HEK293T (cell line): ENCODE results near the gene EPS8L2.

Experiments
- CTCF ChIA-PET: fragments of 350-600 bp; formaldehyde crosslinking; extraction: SDS; loops from one replicate; lab custom pipeline; 2021; ENCODE audit warnings: antibody characterized with exemption, inconsistent platforms; lab: Yijun Ruan, JAX
- POLR2A ChIA-PET: fragments of 350-600 bp; formaldehyde crosslinking; extraction: SDS; loops from one replicate; lab custom pipeline; 2020; ENCODE audit warnings: antibody characterized with exemption, inconsistent platforms; lab: Yijun Ruan, JAX
- DNase-seq: peaks from one replicate; pipeline ENCODE4 v3.0.0; 2012; ENCODE audit warnings: mixed read lengths; ENCODE audit errors: extremely low spot score
- ARNT ChIP-seq: fragments of 450-650 bp; IDR thresholded peaks from 2 replicates; pipeline ENCODE4 v1.6.1; 2017; ENCODE audit warnings: mild to moderate bottlenecking
- BHLHE40 ChIP-seq: fragments of 450-650 bp; IDR thresholded peaks from 2 replicates; pipeline ENCODE4 v1.6.1; 2016; ENCODE audit warnings: mild to moderate bottlenecking, moderate library complexity, borderline replicate concordance
- CTBP1 ChIP-seq: fragments of 450-650 bp; IDR thresholded peaks from 2 replicates; pipeline ENCODE4 v1.6.1; 2016; ENCODE audit warnings: borderline replicate concordance
- ELF4 ChIP-seq: fragments of 450-650 bp; IDR thresholded peaks from 2 replicates; pipeline ENCODE4 v1.6.1; 2017; ENCODE audit warnings: antibody characterized with exemption
- FOXA1 ChIP-seq: fragments of 450-650 bp; IDR thresholded peaks from 2 replicates; pipeline ENCODE4 v1.6.1; 2016; ENCODE audit warnings: mild to moderate bottlenecking
- FOXK2 ChIP-seq: fragments of 450-650 bp; IDR thresholded peaks from 2 replicates; pipeline ENCODE4 v1.6.1; 2016; ENCODE audit warnings: mild to moderate bottlenecking
- FOXM1 ChIP-seq: fragments of 450-650 bp; IDR thresholded peaks from 2 replicates; pipeline ENCODE4 v1.6.1; 2017; ENCODE audit warnings: mild to moderate bottlenecking, borderline replicate concordance
- HDGF ChIP-seq: fragments of 450-650 bp; IDR thresholded peaks from 2 replicates; pipeline ENCODE4 v1.6.1; 2017; ENCODE audit warnings: antibody characterized with exemption, borderline replicate concordance
- L3MBTL2 ChIP-seq: fragments of 450-650 bp; conservative IDR thresholded peaks from 2 replicates; pipeline ENCODE4 v1.6.1; 2016; ENCODE audit warnings: mild to moderate bottlenecking
- LEF1 ChIP-seq: fragments of 450-650 bp; IDR thresholded peaks from 2 replicates; pipeline ENCODE4 v1.6.1; 2017; ENCODE audit warnings: mild to moderate bottlenecking, borderline replicate concordance
- NFRKB ChIP-seq: fragments of 450-650 bp; IDR thresholded peaks from 2 replicates; pipeline ENCODE4 v1.6.1; 2016; ENCODE audit warnings: mild to moderate bottlenecking, moderate library complexity
- PKNOX1 ChIP-seq: fragments of 450-650 bp; IDR thresholded peaks from 2 replicates; pipeline ENCODE4 v1.6.1; 2016
- SP1 ChIP-seq: fragments of 450-650 bp; IDR thresholded peaks from 2 replicates; pipeline ENCODE4 v1.6.1; 2017
- SUZ12 ChIP-seq: fragments of 450-650 bp; IDR thresholded peaks from 2 replicates; pipeline ENCODE4 v1.6.1; 2016; ENCODE audit warnings: mild to moderate bottlenecking
- TARDBP ChIP-seq: fragments of 450-650 bp; IDR thresholded peaks from 2 replicates; pipeline ENCODE4 v1.6.1; 2016
- ZNF384 ChIP-seq: fragments of 450-650 bp; IDR thresholded peaks from 2 replicates; pipeline ENCODE4 v1.6.1; 2016

The EPS8L2 gene

GRCh38 chr11:678297-678696 lies 27.7 kb upstream of the EPS8L2 start:
- ChIA-PET POLR2A (no interaction called here), CTCF (no interaction called here)
- DNase-seq, result no peak
- TF ChIP-seq PKNOX1 (no peak), HDGF (no peak), ZNF384 (no peak), ARNT (no peak), TARDBP (no peak), FOXK2 (no peak), ELF4 (no peak), LEF1 (no peak), SP1 (no peak), FOXA1 (no peak), L3MBTL2 (no peak)

- POLR2A ChIA-PET, result no interaction called here
- CTCF ChIA-PET, result interaction anchor here (0.9 kb wide), 1 partner anchor 14 kb away, joined by 3 read pairs; no protein-coding TSS in a partner anchor
- DNase-seq, result no peak
- no peak for TF ChIP-seq SUZ12
- TF ChIP-seq PKNOX1, result no peak
- no peak for TF ChIP-seq FOXA1
- no peak for TF ChIP-seq LEF1
- no peak for TF ChIP-seq FOXK2
- TF ChIP-seq FOXM1, result no peak
Observed at GRCh38 chr11:679271-680207, 26.5 kb upstream of the EPS8L2 start.

- POLR2A ChIA-PET, result no interaction called here
- no peak for TF ChIP-seq FOXM1
- no peak for TF ChIP-seq HDGF
- TF ChIP-seq ZNF384, result no peak
- CTCF ChIA-PET, result interaction anchor here (0.6 to 0.9 kb wide), 2 partner anchors 13 to 141 kb away, joined by 3 to 9 read pairs; no protein-coding TSS in a partner anchor
- no peak for DNase-seq
Observed at GRCh38 chr11:680476-680875, 25.6 kb upstream of the EPS8L2 start.

- no peak for TF ChIP-seq L3MBTL2
- no peak for TF ChIP-seq HDGF
- no peak for TF ChIP-seq FOXM1
- no peak for TF ChIP-seq ELF4
- TF ChIP-seq CTBP1, result no peak
- TF ChIP-seq SP1, result no peak
- TF ChIP-seq TARDBP, result no peak
- POLR2A ChIA-PET, result interaction anchor here (1.0 kb wide), 1 partner anchor 12 kb away, joined by 3 read pairs; no protein-coding TSS in a partner anchor
- CTCF ChIA-PET, result interaction anchor here (0.6 kb wide), 1 partner anchor 142 kb away, joined by 9 read pairs; no protein-coding TSS in a partner anchor
Observed at GRCh38 chr11:680970-681369, 25.1 kb upstream of the EPS8L2 start.

GRCh38 chr11:686451-687243 lies 19.4 kb upstream of the EPS8L2 start:
- no peak for TF ChIP-seq SUZ12
- TF ChIP-seq NFRKB, result no peak
- no peak for TF ChIP-seq ZNF384
- no peak for TF ChIP-seq L3MBTL2
- TF ChIP-seq FOXA1, result no peak
- no peak for DNase-seq
- CTCF ChIA-PET, result no interaction called here
- POLR2A ChIA-PET, result no interaction called here

More at GRCh38 chr11:680970-681369, 25.1 kb upstream of the EPS8L2 start:
- DNase-seq, result no peak

GRCh38 chr11:687751-688150 lies 18.3 kb upstream of the EPS8L2 start:
- TF ChIP-seq BHLHE40, result no peak
- no peak for TF ChIP-seq FOXM1
- no peak for DNase-seq
- ChIA-PET POLR2A (no interaction called here), CTCF (no interaction called here)

GRCh38 chr11:688681-689080 lies 17.4 kb upstream of the EPS8L2 start:
- TF ChIP-seq TARDBP (no peak), FOXK2 (no peak), HDGF (no peak), ZNF384 (no peak), SP1 (no peak), NFRKB (no peak), FOXA1 (no peak), LEF1 (no peak), L3MBTL2 (no peak), FOXM1 (no peak), ELF4 (no peak)
- DNase-seq, result no peak
- ChIA-PET CTCF (no interaction called here), POLR2A (no interaction called here)
